HG03025 (cell line): ENCODE data around the gene GPT2.

Experiments used
- ATAC-seq: cut with Tn5 transposase; IDR thresholded peaks from one replicate; pipeline ENCODE4 v1.9.1; 2021; ENCODE audit warnings: mild to moderate bottlenecking, moderate library complexity; ENCODE audit not compliant: unreplicated experiment, low FRiP score

GPT2 gene

GRCh38 chr16:46954562-46954961, 70.4 kb downstream of the GPT2 start:
- no peak for ATAC-seq

- ATAC-seq: no peak
These were observed 77.5 kb downstream of the GPT2 start for GRCh38 chr16:46961373-46962353.

GRCh38 chr16:46962629-46963028, 78.5 kb downstream of the GPT2 start:
- ATAC-seq: no peak

GRCh38 chr16:46968063-46968435, 83.9 kb downstream of the GPT2 start:
- no peak for ATAC-seq

GRCh38 chr16:46970089-46970488, 85.9 kb downstream of the GPT2 start:
- ATAC-seq: no peak

GRCh38 chr16:46971271-46971670, 87.1 kb downstream of the GPT2 start:
- no peak for ATAC-seq

- peak; percentile 47 for ATAC-seq
These were observed 88.5 kb downstream of the GPT2 start for GRCh38 chr16:46972429-46973206.

GRCh38 chr16:46973207-46973995, 89.2 kb downstream of the GPT2 start, which contains the start of gene DNAJA2:
Gene DNAJA2, minus strand, starts transcription at chr16:46973674. Its CDS starts 102 bp downstream, at chr16:46973572.
- ATAC-seq: peak; percentile 86

GRCh38 chr16:46973996-46974324, 89.8 kb downstream of the GPT2 start:
- no peak for ATAC-seq

GRCh38 chr16:46974352-46974751, 90.2 kb downstream of the GPT2 start:
- no peak for ATAC-seq

GRCh38 chr16:46975165-46975564, 91.0 kb downstream of the GPT2 start:
- ATAC-seq: no peak

GRCh38 chr16:46975908-46976470, 91.8 kb downstream of the GPT2 start:
- ATAC-seq: no peak

- ATAC-seq: no peak
These were observed 92.4 kb downstream of the GPT2 start for GRCh38 chr16:46976550-46976949.
